IMR-90 (cell line): ENCODE measurements around the gene KLF7. TPM values are rescaled to one million over a fixed set of nuclear protein-coding genes. Genes with fewer than 3 reads are reported as not detected.

Experiments used
- ATAC-seq: fragments of 200-7000 bp; cut with Tn5 transposase; 2 replicates; pipeline ENCODE4 v1.9.1; 2020; ENCODE audit warnings: low read depth, mild to moderate bottlenecking, moderate library complexity
- BruUV-seq: library from RNA; stranded (reverse); fragments of 400-500 nt; replicated peaks from 2 replicates; lab custom pipeline; 2021; lab: Mats Ljungman, UMichigan
- CTCF ChIA-PET: fragments of 300-600 bp; formaldehyde crosslinking; extraction: SDS; loops from one replicate; lab custom pipeline; 2021; ENCODE audit warnings: antibody characterized with exemption; lab: Yijun Ruan, JAX
- POLR2A ChIA-PET: fragments of 300-600 bp; sonication (Branson Sonifier 250); formaldehyde crosslinking; loops from one replicate; lab custom pipeline; 2022; ENCODE audit warnings: antibody characterized with exemption; ENCODE audit not compliant: unreplicated experiment; lab: Charles Lee
- DNase-seq: peaks from one replicate; pipeline ENCODE4 v3.0.0; 2013
- H2AFZ ChIP-seq: replicated peaks from 2 replicates; pipeline ENCODE3; 2013; ENCODE audit warnings: low read length, mild to moderate bottlenecking; ENCODE audit not compliant: poor library complexity
- H2AK5ac ChIP-seq: 2 replicates; pipeline ENCODE4 v1.6.1; 2013; ENCODE audit warnings: low read depth, low read length, inconsistent platforms
- H2AK9ac ChIP-seq: replicated peaks from 2 replicates; pipeline ENCODE3; 2013; ENCODE audit warnings: mild to moderate bottlenecking, low read depth, low read length, moderate library complexity; ENCODE audit not compliant: poor library complexity
- H2BK120ac ChIP-seq: 2 replicates; pipeline ENCODE4 v1.6.1; 2013; ENCODE audit warnings: low read depth, low read length, inconsistent platforms
- H2BK15ac ChIP-seq: 3 replicates; pipeline ENCODE4 v1.6.1; 2013; ENCODE audit warnings: low read depth, low read length, inconsistent platforms
- H2BK20ac ChIP-seq: 2 replicates; pipeline ENCODE4 v1.6.1; 2013; ENCODE audit warnings: low read depth, mild to moderate bottlenecking, inconsistent platforms, low read length, moderate library complexity
- H2BK5ac ChIP-seq: 2 replicates; pipeline ENCODE4 v1.6.1; 2013; ENCODE audit warnings: mild to moderate bottlenecking, low read depth, low read length, inconsistent platforms; ENCODE audit not compliant: poor library complexity, severe bottlenecking
- H3K14ac ChIP-seq: replicated peaks from 2 replicates; pipeline ENCODE4 v1.6.1; 2013; ENCODE audit warnings: low read depth, low read length, inconsistent platforms
- H3K18ac ChIP-seq: 2 replicates; pipeline ENCODE4 v1.6.1; 2013; ENCODE audit warnings: low read depth, low read length, control low read depth
- H3K23ac ChIP-seq: 2 replicates; pipeline ENCODE4 v1.6.1; 2013; ENCODE audit warnings: low read depth, low read length, inconsistent platforms
- H3K27ac ChIP-seq: 2 replicates; pipeline ENCODE4 v1.5.1; 2013; ENCODE audit warnings: mild to moderate bottlenecking, control low read depth, low read length; ENCODE audit not compliant: insufficient read depth
- H3K27me3 ChIP-seq: 2 replicates; pipeline ENCODE4 v1.6.1; 2013; ENCODE audit warnings: low read length; ENCODE audit not compliant: control insufficient read depth, insufficient read depth
- H3K36me3 ChIP-seq: 2 replicates; pipeline ENCODE4 v1.6.1; 2013; ENCODE audit warnings: low read length, mixed read lengths; ENCODE audit not compliant: control insufficient read depth, insufficient read depth
- H3K4ac ChIP-seq: 2 replicates; pipeline ENCODE4 v1.6.1; 2013; ENCODE audit warnings: low read depth, low read length, inconsistent platforms
- H3K4me1 ChIP-seq: 2 replicates; pipeline ENCODE4 v1.6.1; 2013; ENCODE audit warnings: low read length, mixed read lengths; ENCODE audit not compliant: control insufficient read depth, insufficient read depth
- H3K4me2 ChIP-seq: 2 replicates; pipeline ENCODE4 v1.6.1; 2013; ENCODE audit warnings: low read depth, mild to moderate bottlenecking, control low read depth, low read length, moderate library complexity
- H3K4me3 ChIP-seq: 2 replicates; pipeline ENCODE4 v1.5.1; 2013; ENCODE audit warnings: low read depth, mild to moderate bottlenecking, control low read depth, low read length, moderate library complexity; ENCODE audit not compliant: insufficient read depth
- H3K56ac ChIP-seq: 2 replicates; pipeline ENCODE4 v1.6.1; 2013; ENCODE audit warnings: low read length, inconsistent platforms; ENCODE audit not compliant: insufficient read depth; ENCODE audit errors: extremely low read depth
- H3K79me1 ChIP-seq, 2 experiments: 2 replicates each; pipeline ENCODE4 v1.6.1; 2013; ENCODE audit warnings: low read length in 2 of 2, inconsistent platforms in 1 of 2, low read depth in 1 of 2
- H3K9ac ChIP-seq: 2 replicates; pipeline ENCODE4 v1.6.1; 2013; ENCODE audit warnings: low read depth, low read length, control low read depth
- H3K9me1 ChIP-seq: 2 replicates; pipeline ENCODE4 v1.6.1; 2013; ENCODE audit warnings: low read length, inconsistent platforms; ENCODE audit not compliant: insufficient read depth
- H3K9me3 ChIP-seq: 2 replicates; pipeline ENCODE4 v1.6.1; 2013; ENCODE audit warnings: low read length; ENCODE audit not compliant: control insufficient read depth, insufficient read depth
- H4K20me1 ChIP-seq: 2 replicates; pipeline ENCODE4 v1.6.1; 2013; ENCODE audit warnings: low read length, inconsistent platforms; ENCODE audit not compliant: insufficient read depth
- H4K5ac ChIP-seq: 2 replicates; pipeline ENCODE4 v1.6.1; 2013; ENCODE audit warnings: mild to moderate bottlenecking, low read depth, low read length, control low read depth
- H4K8ac ChIP-seq, 2 experiments: 2 replicates each; pipeline ENCODE4 v1.6.1; 2013; ENCODE audit warnings: low read depth in 2 of 2, low read length in 2 of 2, control low read depth in 1 of 2, inconsistent platforms in 1 of 2
- H4K91ac ChIP-seq: 2 replicates; pipeline ENCODE4 v1.6.1; 2013; ENCODE audit warnings: low read depth, low read length, inconsistent platforms; ENCODE audit not compliant: insufficient read depth
- CHD1 ChIP-seq: IDR thresholded peaks from 2 replicates; pipeline ENCODE4 v1.6.1; 2012; ENCODE audit warnings: low read depth, low read length, improper control_type of control experiment
- MXI1 ChIP-seq: IDR thresholded peaks from 2 replicates; pipeline ENCODE4 v1.6.1; 2012; ENCODE audit warnings: low read depth, mild to moderate bottlenecking, low read length, moderate library complexity, borderline replicate concordance
- NFE2L2 ChIP-seq: fragments of 150-350 bp; IDR thresholded peaks from 2 replicates; pipeline ENCODE4 v1.6.1; 2016; ENCODE audit warnings: low read depth, mild to moderate bottlenecking, low read length
- WGBS, 2 experiments: methylation state at CpG; one replicate each; pipeline versions ENCODE4 v1.1.5 to v1.1.7; 2013; ENCODE audit warnings: missing lambda C conversion rate in 2 of 2; ENCODE audit not compliant: insufficient read length in 1 of 2; ENCODE audit errors: extremely low coverage in 2 of 2; 5-methylcytosine and 5-hydroxymethylcytosine counted together
- dilution Hi-C: fragments of 300-500 bp; cut with HindIII; formaldehyde crosslinking; loops from one replicate; pipeline ENCODE4 v1.14.3; 2018; ENCODE audit warnings: low sequenced_read_pairs; ENCODE audit not compliant: unreplicated experiment
- in situ Hi-C: fragments of 300-500 bp; cut with MboI; formaldehyde crosslinking; loops from 3 replicates; pipeline ENCODE4 v1.14.3; 2019; ENCODE audit warnings: low sequenced_read_pairs, inconsistent platforms, mixed read lengths
- intact Hi-C: fragments of 100-400 bp; cut with micrococcal nuclease; formaldehyde crosslinking; loops from 2 replicates; pipeline ENCODE4 v1.10.0; 2022
- polyA plus RNA-seq, 3 experiments: library from polyadenylated mRNA; depleted of rRNA; stranded (reverse); fragments of >200 nt; gene quantifications; 2 replicates each; pipeline ENCODE4 v1.2.3, GENCODE V29; 2012; ENCODE audit warnings: low replicate concordance in 1 of 3
- total RNA-seq: library from RNA; depleted of rRNA; stranded (reverse); fragments of >200 nt; gene quantifications from 2 replicates; pipeline ENCODE4 v1.2.3, GENCODE V29; 2012
- TF ChIP-seq, protein P1 (sequence below): conservative IDR thresholded peaks from 2 replicates; pipeline ENCODE4 v1.5.1; 2012; ENCODE audit warnings: mild to moderate bottlenecking, low read depth, low read length, improper control_type of control experiment
- TF ChIP-seq, protein P2 (sequence below): fragments of 150-350 bp; IDR thresholded peaks from 2 replicates; pipeline ENCODE4 v1.6.1; 2016; ENCODE audit warnings: low read depth, mild to moderate bottlenecking, low read length, moderate library complexity, borderline replicate concordance

The KLF7 gene
- total and polyA plus RNA-seq, 2 of the 4 experiments (the other 2 are of a cell fraction), result 23.1 to 28.5 TPM

DNA sequence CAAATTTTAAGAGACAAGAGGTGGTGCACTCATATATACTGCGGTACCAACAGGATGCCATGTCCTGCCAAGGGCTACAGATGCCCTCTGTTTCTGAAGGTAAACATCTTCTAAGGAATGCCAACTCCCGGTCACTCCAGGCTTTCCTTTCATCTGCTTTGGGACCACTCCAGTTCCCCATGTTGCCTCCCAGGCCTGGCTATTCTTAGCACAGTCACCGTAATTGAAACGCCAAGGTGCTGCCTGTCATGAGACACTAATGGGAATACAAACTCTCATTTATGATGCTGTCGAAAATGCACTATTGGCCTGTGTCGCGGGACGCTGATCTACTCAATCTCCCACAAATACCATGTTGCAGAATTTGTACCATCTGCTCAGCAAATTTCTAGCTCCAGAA, 79.6 kb downstream of the KLF7 start:
- Histone ChIP-seq H4K8ac (no peak overlapping the region), H4K20me1 (peaks cover 71% of the 10 kb centered on the region), H2BK120ac (no peak overlapping the region), H2BK5ac (no peak overlapping the region), H3K4me1 (no peaks in the 10 kb centered on the region), H3K23ac (no peak overlapping the region), H3K14ac (no peak overlapping the region), H2BK20ac (no peak overlapping the region), H3K36me3 (peaks cover 39% of the 10 kb centered on the region), H3K4ac (no peak overlapping the region), H3K79me1 (peaks cover 51 to 85% of the 10 kb centered on the region in 2 experiments), H4K91ac (no peak overlapping the region), H2AFZ (no peak overlapping the region), H4K5ac (no peak overlapping the region), H3K56ac (no peak overlapping the region), H3K4me2 (no peak overlapping the region), H3K18ac (no peak overlapping the region), H2AK9ac (no peak overlapping the region), H3K4me3 (no peak overlapping the region), H3K27ac (no peak overlapping the region), H2AK5ac (no peak overlapping the region), H3K27me3 (no peaks in the 10 kb centered on the region), H2BK15ac (no peak overlapping the region), H3K9ac (no peak overlapping the region), H3K9me3 (no peaks in the 10 kb centered on the region), H3K9me1 (peaks cover 28% of the 10 kb centered on the region)
- DNase-seq (no peak), ATAC-seq (no peak)
- intact Hi-C loops (no loop called here), in situ Hi-C loops (no loop called here), dilution Hi-C loops (no loop called here)
- TF ChIP-seq, protein P1, sequence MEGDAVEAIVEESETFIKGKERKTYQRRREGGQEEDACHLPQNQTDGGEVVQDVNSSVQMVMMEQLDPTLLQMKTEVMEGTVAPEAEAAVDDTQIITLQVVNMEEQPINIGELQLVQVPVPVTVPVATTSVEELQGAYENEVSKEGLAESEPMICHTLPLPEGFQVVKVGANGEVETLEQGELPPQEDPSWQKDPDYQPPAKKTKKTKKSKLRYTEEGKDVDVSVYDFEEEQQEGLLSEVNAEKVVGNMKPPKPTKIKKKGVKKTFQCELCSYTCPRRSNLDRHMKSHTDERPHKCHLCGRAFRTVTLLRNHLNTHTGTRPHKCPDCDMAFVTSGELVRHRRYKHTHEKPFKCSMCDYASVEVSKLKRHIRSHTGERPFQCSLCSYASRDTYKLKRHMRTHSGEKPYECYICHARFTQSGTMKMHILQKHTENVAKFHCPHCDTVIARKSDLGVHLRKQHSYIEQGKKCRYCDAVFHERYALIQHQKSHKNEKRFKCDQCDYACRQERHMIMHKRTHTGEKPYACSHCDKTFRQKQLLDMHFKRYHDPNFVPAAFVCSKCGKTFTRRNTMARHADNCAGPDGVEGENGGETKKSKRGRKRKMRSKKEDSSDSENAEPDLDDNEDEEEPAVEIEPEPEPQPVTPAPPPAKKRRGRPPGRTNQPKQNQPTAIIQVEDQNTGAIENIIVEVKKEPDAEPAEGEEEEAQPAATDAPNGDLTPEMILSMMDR, result no peak
- TF ChIP-seq CHD1, result no peak
- TF ChIP-seq MXI1, result no peak
- TF ChIP-seq, protein P2, sequence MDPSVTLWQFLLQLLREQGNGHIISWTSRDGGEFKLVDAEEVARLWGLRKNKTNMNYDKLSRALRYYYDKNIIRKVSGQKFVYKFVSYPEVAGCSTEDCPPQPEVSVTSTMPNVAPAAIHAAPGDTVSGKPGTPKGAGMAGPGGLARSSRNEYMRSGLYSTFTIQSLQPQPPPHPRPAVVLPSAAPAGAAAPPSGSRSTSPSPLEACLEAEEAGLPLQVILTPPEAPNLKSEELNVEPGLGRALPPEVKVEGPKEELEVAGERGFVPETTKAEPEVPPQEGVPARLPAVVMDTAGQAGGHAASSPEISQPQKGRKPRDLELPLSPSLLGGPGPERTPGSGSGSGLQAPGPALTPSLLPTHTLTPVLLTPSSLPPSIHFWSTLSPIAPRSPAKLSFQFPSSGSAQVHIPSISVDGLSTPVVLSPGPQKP, result no peak
- TF ChIP-seq NFE2L2, result no peak
- POLR2A ChIA-PET, result no interaction called here
- BruUV-seq, result no TSS peak
- CTCF ChIA-PET, result no interaction called here
- 80% methylated on average over 3 of the region's 8 CpGs; no CpG with 5 or more reads in 1 of the 2 experiments for WGBS, 2 experiments
